T-helper 1 cell treated with Interleukin-12 subunit alpha and Interleukin-12 subunit beta and Interleukin-4 antibody, amounts not matched to agents 30 μg/mL and 1 μg/mL, for 36 hours (primary cell): Measurements from ENCODE around the gene MLH3.
"Not testable (repeated sequence)": the region's sequence is repeated elsewhere in the genome, so short reads cannot be mapped to it uniquely, and the experiment has no call there.

ENCODE experiments used
- H3K27ac Mint-ChIP-seq: one replicate; pipeline ENCODE4 v1.8.0; 2021; ENCODE audit warnings: mild to moderate bottlenecking, mixed read lengths
- H3K27me3 Mint-ChIP-seq: one replicate; pipeline ENCODE4 v1.8.0; 2021; ENCODE audit warnings: low read depth, mixed read lengths
- H3K36me3 Mint-ChIP-seq: one replicate; pipeline ENCODE4 v1.8.0; 2021; ENCODE audit warnings: low read depth, mixed read lengths
- H3K4me1 Mint-ChIP-seq: one replicate; pipeline ENCODE4 v1.8.0; 2021; ENCODE audit warnings: low read depth, mixed read lengths
- H3K4me3 Mint-ChIP-seq: one replicate; pipeline ENCODE4 v1.8.0; 2021; ENCODE audit warnings: mild to moderate bottlenecking, moderate library complexity, mixed read lengths
- H3K9me3 Mint-ChIP-seq: one replicate; pipeline ENCODE4 v1.8.0; 2021; ENCODE audit warnings: mixed read lengths

Gene MLH3

DNA sequence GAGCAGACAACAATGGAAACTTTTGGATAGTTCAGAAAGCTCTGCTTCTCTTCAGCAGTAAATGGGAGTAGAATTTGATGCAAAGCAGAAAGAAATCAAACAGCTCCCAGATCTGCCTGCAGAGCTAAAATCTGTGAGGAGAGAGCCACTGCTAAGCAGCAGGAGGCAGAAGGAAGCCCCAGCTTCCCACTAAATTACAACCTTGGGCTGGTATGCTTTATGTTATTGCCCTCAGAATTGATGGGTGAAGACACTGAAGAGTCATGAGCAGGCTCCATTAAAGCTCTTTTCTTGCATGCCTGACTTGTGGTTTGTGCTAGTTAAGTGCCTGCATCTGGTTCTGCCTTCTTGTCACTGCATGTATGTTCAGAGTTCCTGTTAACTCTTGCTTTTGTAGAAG lies 26.5 kb upstream of the MLH3 start:
- Mint-ChIP-seq H3K27me3 (no peaks in the 10 kb centered on the region), H3K27ac (no peak overlapping the region), H3K9me3 (no peaks in the 10 kb centered on the region), H3K4me3 (no peak overlapping the region), H3K36me3 (peaks cover 7% of the 10 kb centered on the region), H3K4me1 (peaks cover 2% of the 10 kb centered on the region)

DNA sequence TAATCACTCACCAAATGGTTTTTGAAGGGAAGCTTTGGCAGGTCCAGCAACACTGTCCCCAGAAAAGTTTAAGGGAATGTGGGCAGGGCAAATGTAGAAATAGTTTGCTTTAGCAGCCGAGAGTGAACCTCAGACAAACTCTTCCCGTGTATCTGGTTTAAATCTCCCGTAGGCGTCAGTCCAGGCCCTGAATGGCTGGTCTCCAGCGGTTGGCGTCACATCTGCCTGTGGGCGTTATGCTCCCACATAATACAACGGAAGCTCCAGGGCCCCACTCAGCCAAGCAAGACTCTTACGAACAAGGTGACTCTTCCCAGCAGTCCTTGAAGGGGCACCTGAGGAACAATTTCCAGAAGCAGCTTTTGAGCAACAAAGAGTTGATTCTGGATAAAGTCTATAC lies 19.1 kb upstream of the MLH3 start:
- Mint-ChIP-seq H3K9me3 (no peaks in the 10 kb centered on the region), H3K36me3 (no peaks in the 10 kb centered on the region), H3K27ac (no peak overlapping the region), H3K4me3 (peak overlapping the region; percentile 19), H3K27me3 (peaks cover 4% of the 10 kb centered on the region), H3K4me1 (peaks cover 4% of the 10 kb centered on the region)

GRCh38 chr14:75069811-75070145 lies 18.5 kb upstream of the MLH3 start:
- Mint-ChIP-seq H3K27ac (peak overlapping the region; percentile 37), H3K36me3 (no peaks in the 10 kb centered on the region), H3K4me1 (peaks cover 4% of the 10 kb centered on the region), H3K4me3 (no peak overlapping the region), H3K27me3 (peaks cover 4% of the 10 kb centered on the region), H3K9me3 (no peaks in the 10 kb centered on the region)

GRCh38 chr14:75069121-75069810 lies 18.0 kb upstream of the MLH3 start, which contains the start of gene ZC2HC1C:
ZC2HC1C (plus strand) TSS chr14:75069641; CDS start chr14:75070574, 933 bp downstream.
- H3K4me1 Mint-ChIP-seq: peaks cover 4% of the 10 kb centered on the region
- peak within 1 kb of the TSS; percentile 37 for H3K27ac Mint-ChIP-seq
- H3K27me3 Mint-ChIP-seq: peaks cover 4% of the 10 kb centered on the region
- no peaks in the 10 kb centered on the region for H3K9me3 Mint-ChIP-seq
- peak within 1 kb of the TSS; percentile 19 for H3K4me3 Mint-ChIP-seq
- H3K36me3 Mint-ChIP-seq: no peaks in the 10 kb centered on the region

- H3K27ac Mint-ChIP-seq: no peak overlapping the region
Observed at GRCh38 chr14:75068294-75069120, 17.2 kb upstream of the MLH3 start.

DNA sequence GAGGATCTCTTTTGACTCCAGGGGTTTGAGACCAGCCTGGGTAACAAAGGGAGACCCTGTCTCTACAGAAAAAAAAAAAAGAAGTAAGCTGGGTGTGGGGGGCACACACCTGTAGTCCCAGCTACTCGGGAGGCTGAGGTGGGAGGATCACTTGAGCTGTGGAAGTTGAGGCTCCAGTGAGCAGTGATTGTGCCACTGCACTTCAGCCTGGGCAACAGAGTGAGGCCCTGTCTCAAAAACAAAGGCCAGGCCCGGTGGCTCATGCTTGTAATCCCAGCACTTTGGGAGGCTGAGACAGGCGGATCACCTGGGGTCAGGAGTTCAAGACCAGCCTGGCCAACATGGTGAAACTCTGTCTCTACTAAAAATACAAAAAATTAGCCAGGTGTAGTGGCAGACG lies 16.5 kb upstream of the MLH3 start:
- not testable (repeated sequence) for H3K9me3 Mint-ChIP-seq, H3K27me3 Mint-ChIP-seq, H3K36me3 Mint-ChIP-seq, H3K4me3 Mint-ChIP-seq, H3K27ac Mint-ChIP-seq
- peaks cover 14% of the 10 kb centered on the region for H3K4me1 Mint-ChIP-seq

More at GRCh38 chr14:75068294-75069120, 17.2 kb upstream of the MLH3 start:
- Mint-ChIP-seq H3K9me3 (no peaks in the 10 kb centered on the region), H3K36me3 (peaks cover 1% of the 10 kb centered on the region), H3K4me1 (peaks cover 7% of the 10 kb centered on the region), H3K4me3 (no peak overlapping the region), H3K27me3 (peaks cover 4% of the 10 kb centered on the region)

DNA sequence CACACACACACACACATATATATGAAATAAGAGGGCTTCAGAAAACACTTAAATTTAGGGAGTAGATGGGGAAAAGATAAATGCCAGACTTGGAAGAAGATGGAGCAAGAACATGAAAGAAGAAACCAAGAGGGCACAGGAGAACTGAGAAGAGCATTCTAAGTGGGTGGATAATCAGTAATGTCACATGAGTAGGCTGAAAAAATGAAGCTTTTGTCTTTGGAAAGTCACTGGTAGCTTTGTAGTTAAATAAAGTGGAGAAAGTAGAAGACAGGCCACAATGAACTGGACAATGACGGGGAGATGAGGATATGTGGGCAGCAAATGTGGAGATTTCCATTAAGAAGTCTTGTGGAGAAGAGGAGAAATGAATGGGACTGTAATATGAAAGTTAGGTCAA lies 15.9 kb upstream of the MLH3 start:
- H3K27ac Mint-ChIP-seq: no peak overlapping the region
- H3K36me3 Mint-ChIP-seq: peaks cover 1% of the 10 kb centered on the region
- peaks cover 4% of the 10 kb centered on the region for H3K27me3 Mint-ChIP-seq
- peaks cover 16% of the 10 kb centered on the region for H3K4me1 Mint-ChIP-seq
- no peaks in the 10 kb centered on the region for H3K9me3 Mint-ChIP-seq
- no peak overlapping the region for H3K4me3 Mint-ChIP-seq

GRCh38 chr14:75066691-75067090 lies 15.4 kb upstream of the MLH3 start:
- Mint-ChIP-seq H3K4me3 (no peak overlapping the region), H3K36me3 (peaks cover 2% of the 10 kb centered on the region), H3K27ac (no peak overlapping the region), H3K27me3 (peaks cover 4% of the 10 kb centered on the region), H3K4me1 (peaks cover 16% of the 10 kb centered on the region), H3K9me3 (no peaks in the 10 kb centered on the region)

DNA sequence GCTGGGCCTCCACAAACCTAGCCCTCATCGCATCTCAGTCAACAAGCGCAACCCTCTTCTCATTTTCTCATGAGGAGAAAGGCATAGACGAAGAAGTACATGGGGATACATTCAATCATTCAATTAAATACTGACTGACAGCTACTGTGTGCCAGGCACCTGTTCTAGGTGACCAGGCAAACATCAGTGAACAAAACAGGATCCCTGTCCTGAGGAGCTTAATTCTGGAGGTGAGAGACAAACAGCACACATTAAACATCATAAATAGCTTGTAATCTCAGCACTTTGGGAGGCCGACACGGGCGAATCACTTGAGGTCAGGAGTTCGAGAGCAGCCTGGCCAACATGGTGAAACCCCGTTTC lies 12.9 kb upstream of the MLH3 start:
- Mint-ChIP-seq H3K4me1 (peaks cover 21% of the 10 kb centered on the region), H3K36me3 (peaks cover 21% of the 10 kb centered on the region), H3K27ac (peak overlapping the region; percentile 94), H3K9me3 (no peaks in the 10 kb centered on the region), H3K4me3 (peak overlapping the region; percentile 99), H3K27me3 (no peaks in the 10 kb centered on the region)

GRCh38 chr14:75063491-75064204 lies 12.4 kb upstream of the MLH3 start, which contains the start of gene ACYP1:
ACYP1 (minus strand) TSS chr14:75064024; CDS start chr14:75063553, 471 bp downstream.
- Mint-ChIP-seq H3K9me3 (no peaks in the 10 kb centered on the region), H3K36me3 (peaks cover 22% of the 10 kb centered on the region), H3K27ac (peak within 1 kb of the TSS; percentile 94), H3K4me3 (peak within 1 kb of the TSS; percentile 99), H3K4me1 (peaks cover 21% of the 10 kb centered on the region), H3K27me3 (no peaks in the 10 kb centered on the region)

DNA sequence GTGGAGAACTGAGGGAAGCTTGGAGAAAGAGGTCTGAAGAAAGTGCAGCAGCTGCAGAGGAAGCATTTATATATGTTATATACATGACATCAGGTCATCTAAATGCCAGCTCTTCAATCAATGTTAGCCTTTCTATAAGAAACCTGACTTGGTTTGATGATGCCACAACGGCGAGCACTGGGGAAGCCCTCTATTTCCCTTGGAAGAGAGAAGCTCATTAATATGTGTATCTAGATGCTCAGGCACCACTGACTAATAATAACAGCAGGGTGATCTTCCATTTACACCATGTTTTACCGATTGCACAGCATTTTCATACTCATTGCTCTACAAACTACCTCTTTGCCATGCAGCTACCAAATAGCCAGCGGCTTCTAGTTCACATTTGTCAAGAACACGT lies 11.7 kb upstream of the MLH3 start:
- Mint-ChIP-seq H3K27ac (peak overlapping the region; percentile 94), H3K9me3 (no peaks in the 10 kb centered on the region), H3K27me3 (no peaks in the 10 kb centered on the region), H3K4me3 (peak overlapping the region; percentile 99), H3K36me3 (peaks cover 24% of the 10 kb centered on the region), H3K4me1 (peaks cover 21% of the 10 kb centered on the region)

DNA sequence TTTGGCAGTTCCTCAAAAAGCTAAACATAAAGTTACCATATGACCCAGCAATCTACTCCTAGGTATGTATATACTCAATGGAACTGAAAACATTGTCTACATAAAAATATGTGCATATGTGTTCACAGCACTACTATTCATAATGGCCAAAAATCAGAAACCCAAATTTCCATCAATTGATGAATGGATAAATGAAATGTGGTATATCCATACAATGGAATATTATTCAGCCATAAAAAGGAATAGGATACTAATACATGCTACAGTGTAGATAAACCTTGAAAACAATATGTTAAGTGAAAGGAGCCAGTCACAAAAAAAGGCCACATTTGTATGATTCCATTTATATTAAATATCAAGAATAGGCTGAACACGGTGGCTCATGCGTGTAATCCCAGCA lies 9.2 kb upstream of the MLH3 start:
- peaks cover 22% of the 10 kb centered on the region for H3K4me1 Mint-ChIP-seq
- no peaks in the 10 kb centered on the region for H3K27me3 Mint-ChIP-seq
- H3K27ac Mint-ChIP-seq: no peak overlapping the region
- no peaks in the 10 kb centered on the region for H3K9me3 Mint-ChIP-seq
- peaks cover 35% of the 10 kb centered on the region for H3K36me3 Mint-ChIP-seq
- no peak overlapping the region for H3K4me3 Mint-ChIP-seq

GRCh38 chr14:75059642-75060041 lies 8.4 kb upstream of the MLH3 start:
- no peak overlapping the region for H3K27ac Mint-ChIP-seq
- no peaks in the 10 kb centered on the region for H3K9me3 Mint-ChIP-seq
- no peaks in the 10 kb centered on the region for H3K27me3 Mint-ChIP-seq
- peaks cover 36% of the 10 kb centered on the region for H3K36me3 Mint-ChIP-seq
- H3K4me3 Mint-ChIP-seq: no peak overlapping the region
- H3K4me1 Mint-ChIP-seq: peaks cover 22% of the 10 kb centered on the region

GRCh38 chr14:75054421-75054820 lies 3.2 kb upstream of the MLH3 start:
- Mint-ChIP-seq H3K36me3 (peaks cover 34% of the 10 kb centered on the region), H3K4me1 (peaks cover 30% of the 10 kb centered on the region), H3K9me3 (no peaks in the 10 kb centered on the region), H3K27me3 (no peaks in the 10 kb centered on the region), H3K27ac (no peak overlapping the region), H3K4me3 (no peak overlapping the region)
